Endothelial cell of umbilical vein (primary cell): ENCODE data around the gene CCDC88B. TPM values are rescaled to one million over a fixed set of nuclear protein-coding genes. Genes with fewer than 3 reads are reported as not detected.

Experiments
- BruUV-seq: library from RNA; stranded (reverse); fragments of 400-500 nt; replicated peaks from 2 replicates; lab custom pipeline; 2021; lab: Mats Ljungman, UMichigan
- CTCF ChIA-PET: fragments of 300-600, 350-600 bp; sonication (Branson Sonifier 250); formaldehyde crosslinking; loops from one replicate; lab custom pipeline; 2021; ENCODE audit warnings: antibody characterized with exemption, inconsistent platforms; lab: Charles Lee
- POLR2A ChIA-PET: fragments of 300-600, 350-600 bp; sonication (Branson Sonifier 250); formaldehyde crosslinking; loops from one replicate; lab custom pipeline; 2021; ENCODE audit warnings: antibody characterized with exemption, inconsistent platforms; lab: Charles Lee
- DNase-seq: peaks from one replicate; pipeline ENCODE4 v3.0.0-alpha.2; 2011; ENCODE audit warnings: low read depth, low spot score
- FAIRE-seq: peaks from 2 replicates; lab custom pipeline; 2011; peaks lifted over from hg19 to GRCh38; lab: Jason Lieb, UNC
- H2AFZ ChIP-seq: 2 replicates; pipeline ENCODE4 v1.6.0; 2012; ENCODE audit warnings: low read depth, low read length, control low read depth, inconsistent platforms
- H3K27ac ChIP-seq: 2 replicates; pipeline ENCODE4 v1.5.1; 2011; ENCODE audit warnings: low read depth, mild to moderate bottlenecking, control low read depth, low read length, moderate library complexity; ENCODE audit not compliant: insufficient read depth
- H3K27me3 ChIP-seq, 2 experiments: 2 replicates each; pipeline versions ENCODE4 v1.6.0 to v1.6.1; 2011; ENCODE audit warnings: low read length in 2 of 2, mixed read lengths in 1 of 2; ENCODE audit not compliant: control insufficient read depth in 2 of 2, insufficient read depth in 2 of 2
- H3K36me3 ChIP-seq, 2 experiments: 2 replicates in 1 of 2; 3 replicates in 1 of 2; pipeline ENCODE4 v1.5.1; 2011; ENCODE audit warnings: low read length in 2 of 2, mild to moderate bottlenecking in 1 of 2, moderate library complexity in 1 of 2; ENCODE audit not compliant: control insufficient read depth in 2 of 2, insufficient read depth in 2 of 2; ENCODE audit errors: extremely low read depth in 1 of 2
- H3K4me1 ChIP-seq: 3 replicates; pipeline ENCODE4 v1.5.1; 2011; ENCODE audit warnings: mild to moderate bottlenecking, low read length; ENCODE audit not compliant: control insufficient read depth, insufficient read depth; ENCODE audit errors: extremely low read depth
- H3K4me2 ChIP-seq: 2 replicates; pipeline ENCODE4 v1.6.1; 2011; ENCODE audit warnings: low read length, control low read depth, mixed read lengths; ENCODE audit not compliant: insufficient read depth
- H3K4me3 ChIP-seq, 3 experiments: fragments of 200-600 bp in 1 of 3; sonication (generic), shearing (Covaris generic) in 1 of 3; replicated peaks in 1 of 3; 2 replicates each; pipeline ENCODE4 v1.5.1; 2011 to 2016; ENCODE audit warnings: control low read depth in 3 of 3, low read length in 3 of 3, mild to moderate bottlenecking in 2 of 3, inconsistent platforms in 1 of 3, low read depth in 1 of 3, moderate library complexity in 1 of 3; ENCODE audit not compliant: insufficient read depth in 1 of 3
- H3K79me2 ChIP-seq: 2 replicates; pipeline ENCODE4 v1.6.0; 2012; ENCODE audit warnings: low read length, inconsistent platforms; ENCODE audit not compliant: control insufficient read depth, insufficient read depth
- H3K9ac ChIP-seq: replicated peaks from 2 replicates; pipeline ENCODE3; 2011; ENCODE audit warnings: low read length, control low read depth; ENCODE audit not compliant: insufficient read depth; ENCODE audit errors: extremely low read depth
- H3K9me1 ChIP-seq: replicated peaks from 3 replicates; pipeline ENCODE4 v1.6.0; 2011; ENCODE audit warnings: mild to moderate bottlenecking, low read length; ENCODE audit not compliant: control insufficient read depth, insufficient read depth; ENCODE audit errors: extremely low read depth
- H3K9me3 ChIP-seq: replicated peaks from 2 replicates; pipeline ENCODE4 v1.5.1; 2012; ENCODE audit warnings: low read length, inconsistent platforms; ENCODE audit not compliant: control insufficient read depth, insufficient read depth
- H4K20me1 ChIP-seq: replicated peaks from 2 replicates; pipeline ENCODE3; 2011; ENCODE audit warnings: mild to moderate bottlenecking, low read length; ENCODE audit not compliant: control insufficient read depth, insufficient read depth; ENCODE audit errors: extremely low read depth
- EZH2 ChIP-seq: IDR thresholded peaks from 2 replicates; pipeline ENCODE4 v1.6.1; 2012; ENCODE audit warnings: borderline replicate concordance, low read depth, mild to moderate bottlenecking, moderate library complexity, low read length, inconsistent platforms; ENCODE audit not compliant: severe bottlenecking
- FOS ChIP-seq: IDR thresholded peaks from 2 replicates; pipeline ENCODE4 v1.6.1; 2011; ENCODE audit warnings: mild to moderate bottlenecking, low read length, moderate library complexity, borderline replicate concordance; ENCODE audit not compliant: insufficient read depth
- GATA2 ChIP-seq: IDR thresholded peaks from 2 replicates; pipeline ENCODE4 v1.7.0; 2011; ENCODE audit warnings: low read depth, mild to moderate bottlenecking, moderate library complexity, mixed read lengths, low read length; ENCODE audit not compliant: insufficient read length, insufficient read depth
- JUN ChIP-seq: IDR thresholded peaks from 2 replicates; pipeline ENCODE4 v1.6.1; 2011; ENCODE audit warnings: borderline replicate concordance, low read depth; ENCODE audit not compliant: insufficient read length, insufficient read depth
- MAX ChIP-seq: IDR thresholded peaks from 2 replicates; pipeline ENCODE4 v1.6.1; 2011; ENCODE audit not compliant: insufficient read depth, insufficient read length
- MYC ChIP-seq: IDR thresholded peaks from one replicate; pipeline ENCODE4 v1.6.1; 2011; ENCODE audit warnings: mild to moderate bottlenecking, low read depth, low read length
- POLR2A ChIP-seq: IDR thresholded peaks from 2 replicates; pipeline ENCODE4 v1.6.1; 2012; ENCODE audit warnings: low read depth, mild to moderate bottlenecking, control low read depth, low read length
- POLR2AphosphoS5 ChIP-seq: IDR thresholded peaks from 2 replicates; pipeline ENCODE4 v1.6.1; 2012; ENCODE audit warnings: low read depth, mild to moderate bottlenecking, control low read depth, low read length, moderate library complexity; ENCODE audit not compliant: insufficient read depth
- dilution Hi-C: fragments of 300-500 bp; cut with MboI; formaldehyde crosslinking; loops from one replicate; pipeline ENCODE4 v1.15.0; 2019; ENCODE audit warnings: low sequenced_read_pairs; ENCODE audit not compliant: extremely low pct_ligation_motif_present
- intact Hi-C: fragments of 100-400 bp; cut with micrococcal nuclease; formaldehyde crosslinking; loops from one replicate; pipeline ENCODE4 v1.10.0; 2022
- polyA plus RNA-seq, 4 experiments: library from polyadenylated mRNA; depleted of rRNA in 3 of 4; stranded (reverse) in 3 of 4; unstranded in 1 of 4; fragments of >200 nt; gene quantifications; 2 replicates each; pipeline versions ENCODE4 v1.2.1 to v1.2.3, GENCODE V29; 2011 to 2012; ENCODE audit warnings: missing spikeins in 1 of 4
- total RNA-seq: library from RNA; stranded (reverse); gene quantifications from 2 replicates; pipeline ENCODE4 v1.2.3, GENCODE V29; 2021
- TF ChIP-seq, protein P1 (sequence below), 2 donors: IDR thresholded peaks; 1 replicate in 1 of 2; 2 replicates in 1 of 2; pipeline ENCODE4 v1.5.1; 2011; ENCODE audit warnings: low read length in 2 of 2, mild to moderate bottlenecking in 2 of 2, moderate library complexity in 2 of 2, control low read depth in 1 of 2, inconsistent platforms in 1 of 2, low read depth in 1 of 2; ENCODE audit not compliant: insufficient read depth in 1 of 2; ENCODE audit errors: extremely low read depth in 1 of 2

The CCDC88B gene
- total and polyA plus RNA-seq, 2 donors (not counting 3 experiments of a cell fraction or from before 2014, with no cell fraction given) = 1.8 to 2.7 TPM

- Histone ChIP-seq H3K4me1 (peaks cover 6% of the 10 kb centered on the region), H4K20me1 (no peaks in the 10 kb centered on the region), H3K27me3 (no peaks in the 10 kb centered on the region), H3K36me3 (no peaks in the 10 kb centered on the region), H3K4me3 (no peak overlapping the region), H3K27ac (no peak overlapping the region), H3K79me2 (no peaks in the 10 kb centered on the region), H3K9me1 (no peaks in the 10 kb centered on the region), H2AFZ (no peak overlapping the region), H3K4me2 (no peak overlapping the region), H3K9ac (no peak overlapping the region), H3K9me3 (no peaks in the 10 kb centered on the region)
- TF ChIP-seq FOS (no peak), POLR2AphosphoS5 (no peak)
- BruUV-seq = no TSS peak
- POLR2A ChIA-PET = interaction anchor here (1.0 kb wide), 1 partner anchor 10 kb away, joined by 3 read pairs; no protein-coding TSS in a partner anchor
- FAIRE-seq = no peak
- dilution Hi-C loops = no loop called here
- intact Hi-C loops = no loop called here
- no peak for DNase-seq
- CTCF ChIA-PET = interaction anchor here (0.8 to 5.5 kb wide), 8 partner anchors 7 to 147 kb away, joined by 3 to 72 read pairs (median 8); partner anchors contain the start of genes FERMT3, PRDX5 and TRMT112
Observed at GRCh38 chr11:64352099-64352994, 12.3 kb downstream of the CCDC88B start.

DNA sequence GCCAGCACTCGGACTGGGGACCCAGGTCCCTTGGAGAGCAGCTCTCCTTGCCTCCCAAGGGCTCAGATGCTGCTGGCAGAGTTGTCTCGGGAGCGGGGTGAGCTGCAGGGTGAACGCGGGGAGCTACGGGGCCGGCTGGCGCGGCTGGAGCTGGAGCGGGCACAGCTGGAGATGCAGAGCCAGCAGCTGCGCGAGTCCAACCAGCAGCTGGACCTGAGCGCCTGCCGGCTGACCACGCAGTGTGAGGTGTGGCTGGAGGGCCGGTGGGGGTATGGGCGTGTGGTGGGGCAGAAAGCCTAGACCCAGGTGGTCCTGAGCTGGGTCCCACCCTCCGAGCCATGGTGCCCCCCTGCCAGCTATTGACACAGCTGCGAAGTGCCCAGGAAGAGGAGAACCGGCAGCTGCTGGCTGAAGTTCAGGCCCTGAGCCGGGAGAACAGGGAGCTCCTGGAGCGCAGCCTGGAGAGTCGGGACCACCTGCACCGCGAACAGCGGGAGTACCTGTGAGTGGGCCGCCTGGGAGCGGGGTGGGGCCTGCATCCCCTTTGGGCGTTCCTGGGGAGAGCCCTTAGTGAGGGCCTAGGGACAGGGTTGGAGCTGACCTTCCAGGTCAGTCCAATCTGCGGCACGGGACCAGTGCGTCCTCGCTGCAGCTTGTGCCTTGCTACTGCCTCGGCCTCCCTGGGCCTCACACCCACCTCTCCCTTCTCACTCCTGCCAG lies 13.2 kb downstream of the CCDC88B start:
- H3K36me3 ChIP-seq = no peaks in the 10 kb centered on the region
- peaks cover 12% of the 10 kb centered on the region for H3K4me1 ChIP-seq
- FAIRE-seq (no peak), DNase-seq (no peak)
- H3K79me2 ChIP-seq = no peaks in the 10 kb centered on the region
- TF ChIP-seq, protein P1, sequence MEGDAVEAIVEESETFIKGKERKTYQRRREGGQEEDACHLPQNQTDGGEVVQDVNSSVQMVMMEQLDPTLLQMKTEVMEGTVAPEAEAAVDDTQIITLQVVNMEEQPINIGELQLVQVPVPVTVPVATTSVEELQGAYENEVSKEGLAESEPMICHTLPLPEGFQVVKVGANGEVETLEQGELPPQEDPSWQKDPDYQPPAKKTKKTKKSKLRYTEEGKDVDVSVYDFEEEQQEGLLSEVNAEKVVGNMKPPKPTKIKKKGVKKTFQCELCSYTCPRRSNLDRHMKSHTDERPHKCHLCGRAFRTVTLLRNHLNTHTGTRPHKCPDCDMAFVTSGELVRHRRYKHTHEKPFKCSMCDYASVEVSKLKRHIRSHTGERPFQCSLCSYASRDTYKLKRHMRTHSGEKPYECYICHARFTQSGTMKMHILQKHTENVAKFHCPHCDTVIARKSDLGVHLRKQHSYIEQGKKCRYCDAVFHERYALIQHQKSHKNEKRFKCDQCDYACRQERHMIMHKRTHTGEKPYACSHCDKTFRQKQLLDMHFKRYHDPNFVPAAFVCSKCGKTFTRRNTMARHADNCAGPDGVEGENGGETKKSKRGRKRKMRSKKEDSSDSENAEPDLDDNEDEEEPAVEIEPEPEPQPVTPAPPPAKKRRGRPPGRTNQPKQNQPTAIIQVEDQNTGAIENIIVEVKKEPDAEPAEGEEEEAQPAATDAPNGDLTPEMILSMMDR (IDR thresholded peaks at IDR 0.05; ENCODE audit: extremely low read depth in 1 of 2, insufficient read depth in 1 of 2, low read depth in 1 of 2, low read length in 2 of 2) = no peak
- TF ChIP-seq MYC (no peak), MAX (no peak), FOS (no peak), JUN (no peak), POLR2AphosphoS5 (no peak), EZH2 (no peak), GATA2 (no peak), POLR2A (no peak)
- ChIA-PET POLR2A (interaction anchor here (1.0 kb wide), 1 partner anchor 11 kb away, joined by 3 read pairs; no protein-coding TSS in a partner anchor), CTCF (interaction anchor here (0.8 to 5.5 kb wide), 8 partner anchors 8 to 147 kb away, joined by 3 to 72 read pairs (median 8); partner anchors contain the start of genes FERMT3, PRDX5 and TRMT112)
- H3K27me3 ChIP-seq = no peaks in the 10 kb centered on the region
- no peak overlapping the region for H3K4me2 ChIP-seq
- H3K9me1 ChIP-seq = no peaks in the 10 kb centered on the region
- BruUV-seq = no TSS peak
- intact Hi-C loops = no loop called here
- dilution Hi-C loops = no loop called here
- no peaks in the 10 kb centered on the region for H4K20me1 ChIP-seq
- no peak overlapping the region for H3K4me3 ChIP-seq
- H3K9ac ChIP-seq = no peak overlapping the region
- no peak overlapping the region for H2AFZ ChIP-seq
- no peak overlapping the region for H3K27ac ChIP-seq
- no peaks in the 10 kb centered on the region for H3K9me3 ChIP-seq
